Tibial artery (tissue), 4 donors: ENCODE data around the gene ANKRD10.

Experiments
- DNase-seq, 2 donors: peaks; one replicate each; pipeline ENCODE4 v3.0.0-alpha.2; 2019
- H3K27ac ChIP-seq, 2 donors: fragments of 200-600 bp; sonication (generic) in 1 of 2; 1 replicate in 1 of 2; 2 replicates in 1 of 2; pipeline ENCODE4 v1.5.1; 2018 to 2019; ENCODE audit warnings: mild to moderate bottlenecking in 1 of 2
- H3K27me3 ChIP-seq, 2 donors: fragments of 200-600 bp; sonication (generic) in 1 of 2; one replicate each; pipeline versions ENCODE4 v1.5.1 to v1.6.0; 2016 to 2019
- H3K36me3 ChIP-seq, 3 donors: fragments of 200-600 bp; sonication (generic) in 2 of 3; one replicate each; pipeline ENCODE4 v1.5.1; 2016 to 2019; ENCODE audit warnings: mild to moderate bottlenecking in 2 of 3
- H3K4me1 ChIP-seq, 4 donors: fragments of 200-600 bp; sonication (generic) in 2 of 4; 1 replicate in 3 of 4; 2 replicates in 1 of 4; pipeline ENCODE4 v1.5.1; 2016 to 2019
- H3K4me3 ChIP-seq, 2 donors: fragments of 200-600 bp; sonication (generic) in 1 of 2; 1 replicate in 1 of 2; 2 replicates in 1 of 2; pipeline ENCODE4 v1.5.1; 2018 to 2019; ENCODE audit warnings: mild to moderate bottlenecking in 2 of 2
- H3K9me3 ChIP-seq, 3 donors: fragments of 200-600 bp; sonication (generic) in 1 of 3; one replicate each; pipeline ENCODE4 v1.5.1; 2016 to 2019
- CTCF ChIP-seq, 2 experiments: fragments of 200-600 bp in 1 of 2; fragments of 450-650 bp in 1 of 2; IDR thresholded peaks; one replicate each; pipeline ENCODE4 v1.5.1; 2017 to 2019; ENCODE audit warnings: antibody characterized with exemption in 2 of 2, mild to moderate bottlenecking in 1 of 2, moderate library complexity in 1 of 2
- intact Hi-C: fragments of 100-400 bp; cut with DNase I; formaldehyde crosslinking; loops from one replicate; pipeline ENCODE4 v1.15.0; 2023; ENCODE audit warnings: low total_unique reads

ANKRD10 gene

GRCh38 chr13:110945928-110946570 is 31.2 kb upstream of the ANKRD10 start:
- intact Hi-C loops, result no loop called here

DNA sequence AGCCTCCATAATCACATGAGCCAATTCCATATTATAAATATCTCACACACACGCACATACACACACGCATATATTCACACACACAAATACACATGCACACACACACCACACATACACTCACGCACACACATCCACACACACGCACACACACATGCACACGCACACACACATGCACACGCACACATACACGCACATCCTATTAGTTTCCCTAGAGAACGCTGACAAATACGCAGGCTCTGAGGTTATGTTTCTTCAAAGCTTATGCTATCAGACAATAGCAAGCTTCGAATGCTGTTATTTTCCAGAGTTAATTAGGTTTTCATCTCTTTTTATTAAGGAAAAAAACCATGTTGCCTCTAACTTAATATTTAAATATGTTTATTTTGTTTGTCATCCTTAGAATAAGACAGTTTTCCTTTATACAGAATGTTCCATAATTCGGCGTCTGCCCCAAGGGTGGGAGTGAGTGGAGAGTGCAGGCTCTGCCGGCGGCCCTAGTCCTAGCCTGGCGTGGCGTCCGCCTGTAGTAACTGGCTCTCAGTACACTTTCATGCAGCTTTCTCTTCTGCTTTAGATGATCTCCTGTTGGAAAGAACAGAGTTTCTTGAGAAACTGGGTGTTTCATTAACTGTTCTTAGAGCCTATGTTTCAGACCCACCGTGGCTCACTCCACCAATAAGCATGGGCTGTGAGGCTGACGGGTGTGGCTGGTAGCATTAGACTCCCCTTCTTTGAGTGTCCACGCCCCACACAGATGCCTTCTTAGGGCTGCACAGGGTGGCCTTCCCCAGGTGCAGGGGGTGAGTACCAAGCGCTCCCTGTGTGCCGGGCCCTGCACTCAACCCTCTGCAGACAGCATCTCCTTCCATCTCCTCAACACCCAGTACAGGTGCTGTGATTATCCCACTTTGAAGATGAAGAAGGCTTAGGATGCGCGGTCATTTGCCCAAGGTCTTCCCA is 30.4 kb upstream of the ANKRD10 start:
- Histone ChIP-seq H3K27me3 (no peaks in the 10 kb centered on the region), H3K36me3 (no peaks in the 10 kb centered on the region), H3K27ac (no peak overlapping the region), H3K9me3 (no peaks in the 10 kb centered on the region), H3K4me1 (no peaks in the 10 kb centered on the region), H3K4me3 (no peak overlapping the region)
- no peak for DNase-seq
- no peak for TF ChIP-seq CTCF (IDR thresholded peaks at IDR 0.05)
- intact Hi-C loops, result no loop called here

More at GRCh38 chr13:110945928-110946570, 31.2 kb upstream of the ANKRD10 start:
- Histone ChIP-seq H3K27ac (no peak overlapping the region), H3K9me3 (no peaks in the 10 kb centered on the region), H3K4me1 (no peaks in the 10 kb centered on the region), H3K4me3 (no peak overlapping the region), H3K36me3 (no peaks in the 10 kb centered on the region), H3K27me3 (no peaks in the 10 kb centered on the region)
- no peak for TF ChIP-seq CTCF (IDR thresholded peaks at IDR 0.05)
- DNase-seq, result no peak

DNA sequence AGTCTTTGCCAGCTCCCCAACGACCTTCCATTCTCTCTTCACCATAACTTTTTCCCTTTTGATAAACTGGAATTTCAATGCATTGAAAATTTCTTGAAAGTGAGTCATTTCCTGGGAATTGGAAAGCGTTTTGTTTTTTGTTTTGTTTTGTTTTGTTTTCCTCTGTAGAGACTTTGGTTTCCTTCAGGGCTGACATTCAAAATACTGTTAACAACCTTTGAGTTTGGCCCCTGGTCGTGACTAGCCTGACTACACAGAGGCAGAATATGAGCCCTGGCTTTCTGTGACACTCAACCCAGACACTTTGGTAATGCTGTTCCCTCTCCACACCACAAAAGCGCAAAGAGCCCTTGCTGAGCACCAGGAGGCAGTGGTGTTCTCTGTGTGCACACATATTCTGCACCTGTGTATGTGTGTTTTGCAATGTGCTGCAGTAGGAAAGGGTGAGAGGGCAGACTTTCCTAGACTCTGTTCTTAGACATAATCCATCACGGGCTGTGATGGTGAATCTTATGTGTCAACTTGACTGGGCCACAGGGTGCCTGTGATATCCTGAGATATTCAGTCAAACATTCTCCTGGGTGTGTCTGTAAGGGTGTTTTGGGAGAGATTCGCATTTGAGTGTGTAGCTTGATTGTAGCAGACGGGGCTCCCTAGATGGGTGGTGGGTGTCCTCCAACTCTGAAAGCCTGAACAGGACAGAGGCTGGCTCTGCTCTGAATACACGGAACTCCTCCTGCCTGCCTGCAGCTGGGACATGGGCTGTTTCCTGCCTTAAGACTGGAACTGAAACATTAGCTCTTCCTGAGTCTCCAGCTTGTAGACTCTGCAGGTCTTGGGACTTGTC is 29.5 kb upstream of the ANKRD10 start:
- Histone ChIP-seq H3K36me3 (no peaks in the 10 kb centered on the region), H3K27ac (no peak overlapping the region), H3K27me3 (no peaks in the 10 kb centered on the region), H3K4me1 (no peaks in the 10 kb centered on the region), H3K9me3 (no peaks in the 10 kb centered on the region), H3K4me3 (no peak overlapping the region)
- no peak for DNase-seq
- TF ChIP-seq CTCF (IDR thresholded peaks at IDR 0.05), result peak; percentile 52 to 66
- intact Hi-C loops, result no loop called here

DNA sequence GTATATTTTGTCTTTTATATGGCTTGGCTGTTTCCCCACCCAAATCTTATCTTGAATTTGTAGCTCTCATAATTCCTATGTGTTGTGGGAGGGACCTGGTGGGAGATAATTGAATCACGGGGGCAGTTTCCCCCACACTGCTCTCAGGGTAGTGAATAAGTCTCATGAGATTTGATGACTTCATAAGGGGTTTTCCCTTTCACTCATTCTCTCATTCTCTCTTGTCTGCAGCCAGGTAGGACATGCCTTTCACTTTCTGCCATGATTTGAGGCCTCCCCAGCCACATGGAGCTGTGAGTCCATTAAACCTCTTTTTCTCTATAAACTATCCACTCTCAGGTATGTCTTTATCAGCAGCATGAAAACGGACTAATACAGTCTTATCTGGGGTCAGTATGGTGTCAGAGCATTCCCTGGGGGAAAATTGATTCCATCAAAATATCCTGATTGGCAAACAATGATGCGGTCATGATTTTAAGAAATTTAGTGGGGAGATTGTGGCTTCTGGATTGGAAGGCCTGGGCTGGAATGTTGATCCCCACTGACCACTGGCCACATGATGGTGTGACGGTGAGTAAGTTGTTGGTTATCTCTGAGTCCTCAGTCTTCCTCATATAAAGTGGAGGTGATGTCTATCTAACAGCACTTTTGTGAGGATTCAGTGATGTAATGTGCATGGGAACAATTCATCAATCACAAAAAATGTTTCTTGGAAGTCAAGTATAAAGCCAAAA is 27.5 kb upstream of the ANKRD10 start:
- intact Hi-C loops, result no loop called here
- no peak for DNase-seq
- Histone ChIP-seq H3K9me3 (no peaks in the 10 kb centered on the region), H3K27ac (no peak overlapping the region), H3K4me1 (no peaks in the 10 kb centered on the region), H3K4me3 (no peak overlapping the region), H3K36me3 (no peaks in the 10 kb centered on the region), H3K27me3 (no peaks in the 10 kb centered on the region)
- TF ChIP-seq CTCF (IDR thresholded peaks at IDR 0.05), result no peak
